T-helper 22 cell (primary cell): ENCODE data around the gene TMEM218.

Experiments
- DNase-seq: peaks from one replicate; pipeline ENCODE4 v3.0.0-alpha.2; 2020; ENCODE audit warnings: low read depth

Gene TMEM218

GRCh38 chr11:125111343-125112207 lies at the start of gene TMEM218:
TMEM218 (minus strand) TSS chr11:125111626; CDS start chr11:125102241, 9,385 bp downstream.
- peak; percentile 90 for DNase-seq

DNA sequence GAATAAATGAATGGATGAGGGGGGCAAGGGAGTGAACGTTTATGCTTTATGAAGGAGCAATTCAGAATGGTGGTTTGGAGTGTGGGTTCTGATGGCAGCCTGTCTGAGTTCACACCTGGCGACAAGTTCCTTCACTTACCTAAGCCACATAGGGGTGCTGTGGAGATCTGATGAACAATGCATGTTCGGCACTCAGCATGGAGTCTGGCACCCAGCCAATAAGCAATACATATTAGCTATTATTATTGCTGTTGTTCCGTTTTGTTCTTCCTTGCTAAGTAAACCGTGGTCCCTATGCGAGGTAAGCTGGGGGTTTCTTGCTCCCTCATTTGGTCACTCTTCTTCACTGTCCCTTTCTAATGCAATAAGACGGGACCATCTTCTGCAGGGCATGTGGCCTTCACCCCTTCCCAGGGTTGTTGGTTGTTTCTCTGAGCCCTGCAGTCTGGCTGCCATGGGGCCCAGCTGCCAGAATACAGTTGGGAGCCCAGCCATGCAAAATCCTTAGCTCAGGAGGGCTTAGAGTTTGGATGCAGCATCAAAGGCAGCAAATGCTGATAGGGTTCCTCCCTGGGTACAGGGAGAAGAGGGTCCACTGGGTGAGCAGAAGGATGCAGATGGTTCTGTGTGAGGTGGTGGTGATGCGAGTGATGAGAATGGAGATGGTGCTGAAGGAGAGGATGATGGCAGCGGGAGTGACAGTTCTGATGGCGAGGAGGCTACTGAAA lies 46.7 kb upstream of the TMEM218 start:
- DNase-seq = no peak

- no peak for DNase-seq
Observed at GRCh38 chr11:125157118-125157733, 45.8 kb upstream of the TMEM218 start.

DNA sequence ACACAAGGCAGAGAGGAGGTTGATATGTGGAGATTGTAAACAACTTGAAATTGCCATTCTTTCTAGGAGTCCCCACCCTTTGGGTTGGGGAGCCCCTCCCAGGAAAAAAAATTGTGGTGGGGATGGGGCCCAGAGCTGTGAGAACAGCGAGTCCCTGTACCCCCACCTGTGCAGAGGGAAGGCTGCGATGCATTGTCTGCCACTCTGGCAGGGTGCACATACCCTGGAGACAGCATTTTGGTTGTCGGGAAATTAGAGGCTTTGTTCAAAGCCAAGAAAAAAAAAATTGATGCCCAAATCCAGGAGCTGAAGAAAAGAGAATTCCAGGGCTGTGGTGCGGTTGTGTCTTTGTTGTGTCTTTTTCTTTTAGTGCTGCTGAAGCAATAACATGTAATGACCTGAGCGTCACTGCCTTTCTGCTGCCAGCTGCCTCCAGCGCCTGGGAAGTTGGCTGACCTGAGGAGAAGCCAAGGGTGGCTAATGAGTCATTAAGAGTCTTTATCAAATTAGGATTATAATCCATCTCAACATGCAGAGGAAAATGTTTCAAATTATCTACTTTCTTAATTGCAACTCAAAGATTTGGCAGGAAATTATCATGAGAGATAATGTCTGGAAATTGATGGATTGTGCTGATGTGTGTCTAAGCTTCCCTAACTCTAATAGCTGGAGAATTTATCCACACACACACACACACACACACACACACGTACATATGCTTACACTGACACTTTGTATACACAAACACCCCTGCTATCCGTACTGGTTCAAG lies 45.1 kb upstream of the TMEM218 start:
- no peak for DNase-seq

GRCh38 chr11:125155767-125156166 lies 44.3 kb upstream of the TMEM218 start:
- no peak for DNase-seq

DNA sequence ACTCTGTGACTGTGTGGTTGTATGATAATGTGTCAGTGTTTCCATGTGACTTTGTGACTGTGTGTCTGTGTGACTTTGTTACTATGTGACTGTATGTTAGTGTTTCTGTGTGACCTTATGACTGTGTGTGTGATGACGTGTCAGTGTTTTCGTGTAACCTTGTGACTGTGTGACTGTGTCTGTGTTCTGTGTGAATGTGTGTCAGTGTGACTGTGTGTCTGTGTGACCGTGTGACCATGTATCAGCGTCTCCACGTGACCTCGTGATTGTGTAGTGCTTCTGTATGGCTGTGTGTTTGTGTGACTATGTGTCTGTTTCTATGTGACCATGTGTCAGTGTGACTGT lies 43.6 kb upstream of the TMEM218 start:
- DNase-seq = no peak

- DNase-seq = no peak
Observed at GRCh38 chr11:125154378-125155099, 43.1 kb upstream of the TMEM218 start.

DNA sequence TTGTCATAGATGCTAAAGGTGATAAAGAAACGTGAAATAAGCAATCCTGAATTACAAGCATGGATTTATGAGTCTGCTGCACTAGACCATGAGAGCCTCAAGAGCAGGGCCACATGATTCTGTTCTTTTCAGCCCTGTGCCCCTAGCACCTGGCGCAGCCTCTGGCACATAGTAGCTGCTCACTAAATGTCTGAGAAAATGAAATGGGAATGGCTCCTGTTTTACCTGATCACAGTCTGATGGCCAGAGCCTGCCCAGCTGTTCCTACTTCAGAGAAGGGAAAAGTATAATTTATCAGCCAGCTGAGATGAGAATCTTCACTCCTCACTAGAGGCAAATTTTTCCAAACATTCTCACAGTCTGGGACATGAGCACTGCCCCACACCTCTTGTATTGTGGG lies 42.4 kb upstream of the TMEM218 start:
- no peak for DNase-seq

GRCh38 chr11:125148743-125149142 lies 37.3 kb upstream of the TMEM218 start:
- DNase-seq = no peak

GRCh38 chr11:125148011-125148410 lies 36.6 kb upstream of the TMEM218 start:
- no peak for DNase-seq

GRCh38 chr11:125147280-125147679 lies 35.9 kb upstream of the TMEM218 start:
- DNase-seq = no peak

DNA sequence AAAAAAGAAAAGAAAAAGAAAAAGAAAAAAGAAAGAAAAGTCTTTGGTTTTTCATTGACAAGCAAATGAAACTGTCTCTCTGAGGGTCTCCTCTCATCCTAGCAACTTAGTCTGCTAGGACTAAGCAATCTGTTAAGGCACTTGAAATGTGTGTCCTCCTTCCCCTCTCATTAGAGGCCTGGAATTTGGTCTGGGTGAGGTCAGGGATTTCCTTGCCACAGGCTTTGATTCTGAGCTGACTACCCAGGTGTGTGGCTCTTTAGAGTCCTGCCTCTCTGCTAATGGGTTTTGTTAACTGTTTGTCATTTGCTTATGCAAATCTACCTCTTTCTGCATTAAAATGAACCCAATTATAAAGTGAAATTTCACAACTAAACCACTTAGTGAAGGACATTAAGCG lies 34.8 kb upstream of the TMEM218 start:
- DNase-seq = no peak

DNA sequence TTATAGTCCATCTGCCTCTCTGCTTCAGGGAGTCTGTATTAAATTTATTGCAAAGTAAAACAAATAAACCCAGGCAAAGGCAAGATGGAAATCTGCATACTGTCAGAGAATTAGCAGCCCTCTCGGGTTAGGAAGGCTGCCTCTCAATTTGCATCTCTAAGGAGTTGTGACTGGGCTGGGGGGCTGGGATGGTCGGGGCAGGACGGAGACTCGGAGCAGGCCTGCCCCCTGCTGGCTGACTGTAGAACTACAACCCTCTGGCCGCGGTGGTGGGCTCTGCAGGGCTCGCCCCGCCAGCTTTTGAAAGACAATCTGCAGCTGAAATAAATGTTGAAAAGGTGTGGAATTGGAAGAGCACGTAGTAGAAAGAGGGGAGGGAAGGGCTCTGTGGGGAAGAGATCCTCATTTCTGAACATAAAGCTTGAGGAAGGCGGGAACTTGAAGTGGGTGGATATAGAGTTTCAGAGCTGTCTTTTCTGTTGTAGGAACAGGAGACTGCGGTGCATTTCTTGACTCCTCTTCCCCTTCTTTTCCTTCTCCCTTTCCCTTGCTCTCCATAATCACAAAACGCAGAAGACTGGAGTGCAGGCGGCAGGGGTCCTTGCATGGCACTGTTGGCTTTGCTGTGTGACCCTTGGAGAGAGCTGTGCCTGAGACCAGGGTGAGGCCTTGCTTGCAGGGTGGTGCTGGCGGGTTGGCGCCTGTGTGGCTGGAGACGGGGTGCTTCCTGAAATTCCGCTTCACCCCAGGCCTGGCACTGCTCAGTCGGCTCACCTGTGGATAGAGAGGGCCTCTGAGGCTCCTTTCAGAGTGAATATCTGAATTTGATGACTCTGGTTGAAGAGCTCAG lies 30.5 kb upstream of the TMEM218 start:
- peak; percentile 13 for DNase-seq

- DNase-seq = no peak
Observed at GRCh38 chr11:125141178-125141577, 29.8 kb upstream of the TMEM218 start.

DNA sequence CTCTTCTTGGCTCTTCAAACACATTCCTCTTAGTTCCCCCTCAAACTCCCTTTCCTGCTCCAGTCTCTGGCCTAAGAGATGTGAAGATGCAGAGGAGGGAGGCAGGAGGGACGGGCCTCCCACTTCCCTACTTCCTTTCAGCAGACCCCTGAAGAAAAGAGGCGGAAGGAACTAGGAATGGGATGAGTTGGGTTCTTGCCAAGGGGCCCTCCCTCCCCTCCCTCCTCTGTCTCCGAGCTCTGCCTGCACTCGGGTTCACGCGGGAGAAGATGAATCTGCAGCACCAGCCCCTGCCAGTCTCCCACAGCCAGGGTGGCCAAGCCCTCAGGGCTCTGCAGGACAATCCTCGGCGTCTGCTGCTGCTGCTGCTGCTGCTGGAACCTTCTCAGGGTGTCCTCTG lies 28.8 kb upstream of the TMEM218 start:
- DNase-seq = no peak

GRCh38 chr11:125139778-125140177 lies 28.4 kb upstream of the TMEM218 start:
- DNase-seq = no peak

- DNase-seq = no peak
Observed at GRCh38 chr11:125138966-125139365, 27.5 kb upstream of the TMEM218 start.

- DNase-seq = no peak
Observed at GRCh38 chr11:125136001-125136400, 24.6 kb upstream of the TMEM218 start.

- DNase-seq = no peak
Observed at GRCh38 chr11:125132596-125132995, 21.2 kb upstream of the TMEM218 start.

- DNase-seq = no peak
Observed at GRCh38 chr11:125132071-125132470, 20.6 kb upstream of the TMEM218 start.
